ENCODE measurements around the gene STK32B. TPM values are rescaled to one million over a fixed set of nuclear protein-coding genes. Genes with fewer than 3 reads are reported as not detected.

STK32B gene
- total and polyA plus RNA-seq, 2 of the 8 experiments (the other 6 are each of a cell fraction or from before 2014, with no cell fraction given), result 2.3 to 2.5 TPM

GRCh38 chr4:5237086-5237660, 185.9 kb downstream of the STK32B start (continued):
- no peak for TF ChIP-seq CHD7 (IDR thresholded peaks at IDR 0.05; ENCODE audit: insufficient replicate concordance, low read length)
- TF ChIP-seq RBBP5 (IDR thresholded peaks at IDR 0.05; ENCODE audit: borderline replicate concordance, low read depth, low read length), result no peak
- TF ChIP-seq NANOG (IDR thresholded peaks at IDR 0.05; ENCODE audit: insufficient read depth, low read depth, low read length, poor library complexity, severe bottlenecking), result no peak
- TF ChIP-seq TCF12 (IDR thresholded peaks at IDR 0.05; ENCODE audit: low read depth, low read length), result no peak

Data from H1 (cell line).